ENCODE data around the gene GRID1.

GRID1 gene

DNA sequence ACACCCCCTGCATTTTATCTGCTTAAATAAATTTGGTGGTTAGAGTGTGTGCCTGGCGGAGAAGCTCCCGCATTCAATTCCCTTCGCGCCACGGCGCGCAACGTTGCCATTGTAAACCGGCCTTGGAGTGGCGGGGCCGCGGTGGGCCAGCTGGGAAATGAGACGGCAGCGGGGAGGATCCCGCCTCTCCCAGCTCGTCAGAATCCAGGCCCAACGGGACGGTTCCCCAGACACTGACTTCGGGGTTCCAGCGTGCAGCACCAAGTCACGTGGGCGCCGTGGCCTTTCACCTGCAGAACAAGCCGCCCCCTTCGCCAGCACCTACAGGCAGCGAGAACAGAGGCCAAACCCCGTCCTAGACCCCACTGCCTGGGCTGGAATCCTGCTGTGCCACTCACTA, 103.4 kb downstream of the GRID1 start:
- DNase-seq, result no peak

GRCh38 chr10:86262688-86263181, 103.9 kb downstream of the GRID1 start:
- no peak for DNase-seq

DNA sequence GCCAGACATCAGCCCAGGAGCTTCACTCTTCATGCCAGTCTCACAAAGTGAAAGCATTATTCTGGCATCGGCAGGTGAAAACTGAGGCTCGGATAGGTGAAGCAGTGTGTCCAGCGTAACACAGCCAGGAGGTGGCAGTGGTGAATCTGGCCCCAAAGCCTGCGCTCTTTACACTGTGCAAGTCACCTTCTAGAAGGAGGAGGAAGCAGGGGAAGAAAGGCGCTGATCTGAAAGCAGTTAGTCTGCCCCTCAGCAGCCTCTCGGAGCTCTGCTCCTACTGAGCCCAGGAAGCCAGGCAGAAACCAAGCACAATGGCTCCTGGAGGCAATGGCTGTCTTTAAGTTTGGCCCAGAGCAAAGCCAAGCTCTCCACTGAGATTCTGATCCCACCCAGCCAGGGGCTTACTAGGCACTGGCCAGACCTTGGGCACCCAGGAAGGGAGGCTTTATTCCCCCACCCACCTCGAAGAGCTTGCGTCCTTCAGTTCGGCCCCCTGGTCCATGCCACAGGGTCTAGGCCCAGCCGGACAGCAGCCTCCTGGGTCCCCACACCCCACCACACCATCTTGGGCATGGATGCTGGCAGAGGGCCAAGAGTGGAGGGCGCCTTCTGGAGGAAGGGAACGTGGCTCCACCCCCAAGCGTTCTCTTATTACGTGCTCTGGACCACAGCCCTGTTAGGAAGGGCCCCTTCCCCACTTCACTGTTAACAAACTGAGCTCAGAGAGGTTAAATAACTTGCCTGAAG, 104.5 kb downstream of the GRID1 start:
- DNase-seq, result peak; percentile 3

DNA sequence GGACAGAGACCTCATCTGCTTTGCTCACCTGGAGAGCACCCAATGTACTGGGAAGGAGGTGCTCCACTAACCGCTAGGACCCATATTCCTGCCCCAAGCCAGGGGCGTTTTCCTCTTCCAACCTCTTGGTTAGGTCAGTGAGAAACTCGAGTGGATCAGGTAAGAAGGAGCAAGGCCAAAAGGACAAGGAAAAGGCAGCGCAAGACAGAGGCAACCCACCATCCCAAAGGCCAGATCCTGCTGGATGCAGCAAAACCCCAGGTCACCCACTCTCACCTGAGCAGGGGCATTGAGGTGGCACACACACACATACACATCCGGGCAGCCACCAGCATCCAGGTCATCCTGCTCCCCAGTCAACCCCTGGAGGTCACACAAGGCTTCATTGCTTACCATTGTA, 105.1 kb downstream of the GRID1 start:
- DNase-seq, result no peak

- no peak for DNase-seq
These were observed 106.0 kb downstream of the GRID1 start for GRCh38 chr10:86260564-86260963.

DNA sequence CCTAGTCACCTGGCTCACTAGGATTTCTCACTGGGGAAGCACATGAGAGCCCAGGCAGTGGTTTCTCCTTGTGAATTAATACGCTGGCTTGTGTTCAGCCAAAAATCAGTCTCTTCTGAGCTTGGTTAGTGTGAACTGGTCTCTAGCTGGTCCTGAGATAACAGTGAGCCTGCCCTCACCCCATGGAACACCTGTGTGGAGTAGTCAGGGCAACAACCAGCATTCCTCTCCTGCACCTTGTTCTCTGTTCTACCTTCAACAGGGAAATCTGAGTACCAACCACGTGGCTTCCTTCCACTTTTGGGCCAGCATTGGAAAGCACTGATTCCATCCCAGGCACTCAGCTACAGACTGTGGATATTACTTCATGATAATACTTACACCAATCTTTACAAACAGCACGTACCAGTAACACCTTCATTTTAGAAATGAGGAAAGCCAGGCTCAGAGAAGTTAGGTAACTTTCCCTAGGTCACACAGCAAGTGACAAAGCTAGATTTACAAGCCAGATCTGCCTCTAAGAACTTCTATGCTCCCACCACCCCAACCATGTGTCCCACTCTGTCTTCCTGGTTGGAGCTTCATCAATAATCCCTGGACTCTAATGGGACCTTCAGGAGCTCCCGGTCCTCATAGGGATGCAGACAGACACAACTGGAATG, 106.6 kb downstream of the GRID1 start:
- DNase-seq, result no peak

DNA sequence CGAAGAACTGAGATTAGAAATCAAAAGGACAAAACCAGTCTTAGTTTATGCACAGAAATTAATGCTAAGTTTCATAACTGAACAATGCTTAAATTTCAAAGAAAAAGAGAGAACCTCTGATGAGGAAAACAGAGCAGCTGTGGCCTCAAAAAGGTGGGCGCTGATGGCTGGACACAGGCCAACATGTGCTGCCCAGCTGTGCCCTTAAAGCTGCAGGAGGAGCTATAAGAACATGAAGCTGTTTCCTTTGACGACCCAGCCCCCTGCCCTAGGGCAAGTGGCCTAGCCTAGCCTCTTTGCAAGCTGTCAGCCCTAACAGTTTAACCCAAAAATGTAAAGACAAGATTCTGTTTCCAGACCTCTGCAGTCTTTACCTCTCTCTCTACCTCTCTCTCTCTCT, 107.7 kb downstream of the GRID1 start:
- no peak for DNase-seq

GRCh38 chr10:86258499-86258898, 108.1 kb downstream of the GRID1 start:
- peak; percentile 23 for DNase-seq

- no peak for DNase-seq
These were observed 108.9 kb downstream of the GRID1 start for GRCh38 chr10:86257683-86258082.

GRCh38 chr10:86256690-86257315, 109.8 kb downstream of the GRID1 start:
- no peak for DNase-seq

DNA sequence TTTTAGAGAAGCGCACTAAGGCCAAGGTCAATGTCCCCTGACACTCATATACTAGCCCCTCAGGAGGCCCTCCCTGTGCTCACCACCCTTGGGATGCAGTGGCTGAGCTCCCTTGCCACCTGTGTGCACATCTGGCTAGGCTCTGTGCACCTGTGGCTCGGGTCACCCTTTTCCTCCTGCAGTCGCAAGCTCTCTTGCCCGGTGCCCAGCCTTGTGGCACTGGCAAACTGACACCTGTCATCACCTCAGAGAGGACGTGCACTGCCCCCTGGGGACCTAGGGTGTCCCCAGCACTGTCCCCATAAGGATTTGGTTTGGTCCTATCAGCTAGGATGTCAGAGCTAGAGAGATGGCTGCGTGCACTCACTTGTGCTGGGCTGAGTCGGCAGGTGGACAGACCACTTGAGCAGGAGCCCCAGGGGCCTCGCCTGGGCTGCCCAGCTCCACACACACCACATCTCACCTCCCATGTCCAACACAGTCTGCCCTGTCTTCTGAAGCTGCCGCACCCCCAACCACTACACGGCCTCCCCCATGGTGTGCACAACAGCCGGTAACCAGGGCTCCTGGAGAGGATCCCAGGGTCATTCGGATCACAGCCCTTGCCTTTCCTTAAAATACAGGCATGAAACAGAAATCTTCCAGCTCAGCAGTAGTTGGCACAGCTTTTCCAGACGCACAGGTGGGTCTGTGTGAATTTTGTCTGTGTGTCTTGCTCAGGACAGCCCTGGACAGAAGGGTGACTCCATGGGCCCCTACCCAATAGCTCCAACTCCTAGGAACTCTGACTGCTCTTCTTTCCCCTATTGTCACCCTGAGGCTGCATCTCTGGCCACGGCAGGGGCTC, 111.0 kb downstream of the GRID1 start:
- no peak for DNase-seq

DNA sequence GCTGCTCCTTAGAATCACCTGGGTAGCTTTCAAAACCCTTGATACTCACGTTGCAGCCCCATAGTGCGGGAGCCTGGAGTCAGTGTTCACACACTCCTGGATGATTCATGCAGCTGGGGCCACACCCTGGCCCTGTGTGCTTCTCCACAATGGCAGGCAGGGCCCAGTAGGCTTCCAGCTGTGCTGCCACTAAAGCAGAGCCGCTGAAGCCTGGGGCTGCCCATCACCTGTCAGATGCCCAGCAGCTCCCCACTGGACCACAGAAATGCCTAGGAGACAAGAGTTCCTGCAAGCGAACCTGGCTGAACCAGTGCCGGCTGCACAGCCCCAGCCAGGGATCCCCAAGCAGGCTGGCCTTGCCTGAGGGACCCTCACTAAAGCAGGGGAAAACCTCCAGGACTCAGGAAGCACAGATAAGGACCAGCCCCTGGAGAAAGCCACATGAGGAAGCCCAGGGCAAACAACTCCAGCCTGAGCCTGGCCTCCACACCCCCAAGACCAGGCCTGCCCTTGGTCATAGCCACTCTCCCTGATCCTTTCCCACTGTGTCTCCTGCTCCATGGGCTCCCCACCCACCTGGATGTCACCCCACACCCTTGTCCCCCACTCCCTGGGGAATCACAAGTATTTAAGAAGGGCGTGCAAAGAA, 111.9 kb downstream of the GRID1 start:
- no peak for DNase-seq

GRCh38 chr10:86254081-86254480, 112.5 kb downstream of the GRID1 start:
- DNase-seq, result no peak

GRCh38 chr10:86253091-86254072, 113.2 kb downstream of the GRID1 start:
- DNase-seq, result no peak

DNA sequence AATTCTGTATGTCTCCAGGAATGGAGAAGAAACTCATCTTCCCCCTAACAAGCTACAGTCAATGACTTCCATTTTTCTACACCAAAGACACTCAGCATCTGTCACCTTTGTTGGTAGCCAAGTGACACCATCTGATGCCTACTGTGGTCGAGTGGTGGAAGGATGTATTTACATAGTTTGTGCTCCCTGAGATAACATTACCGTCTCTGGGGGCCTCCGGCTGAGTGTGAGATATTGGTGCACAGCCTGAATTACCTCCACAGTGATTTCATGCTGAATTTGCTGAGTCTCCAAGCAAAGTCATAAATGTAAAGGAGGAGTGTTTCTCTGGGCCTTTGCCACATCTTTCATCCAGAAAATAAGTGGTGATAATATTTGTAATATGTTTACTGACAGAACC, 114.0 kb downstream of the GRID1 start:
- DNase-seq, result no peak

DNA sequence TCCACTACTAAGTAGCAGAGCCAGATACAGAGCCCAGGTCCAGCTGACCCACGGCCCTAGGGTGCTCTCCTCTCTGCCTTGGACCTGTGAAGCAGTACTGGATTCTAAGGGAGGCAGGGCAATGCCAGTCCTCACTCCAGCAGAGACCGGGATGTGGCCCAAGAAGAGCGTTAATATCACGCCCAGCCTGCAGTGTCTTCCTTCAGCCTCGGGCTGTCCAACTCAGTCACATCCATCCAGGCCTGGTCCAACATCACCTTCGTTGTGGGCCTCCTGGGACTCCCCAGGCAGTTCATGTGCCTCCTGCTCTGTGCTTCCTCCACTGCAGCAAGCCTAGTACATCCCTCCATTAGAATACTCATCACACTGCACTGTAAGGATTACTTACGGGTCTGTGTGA, 114.5 kb downstream of the GRID1 start:
- no peak for DNase-seq

DNA sequence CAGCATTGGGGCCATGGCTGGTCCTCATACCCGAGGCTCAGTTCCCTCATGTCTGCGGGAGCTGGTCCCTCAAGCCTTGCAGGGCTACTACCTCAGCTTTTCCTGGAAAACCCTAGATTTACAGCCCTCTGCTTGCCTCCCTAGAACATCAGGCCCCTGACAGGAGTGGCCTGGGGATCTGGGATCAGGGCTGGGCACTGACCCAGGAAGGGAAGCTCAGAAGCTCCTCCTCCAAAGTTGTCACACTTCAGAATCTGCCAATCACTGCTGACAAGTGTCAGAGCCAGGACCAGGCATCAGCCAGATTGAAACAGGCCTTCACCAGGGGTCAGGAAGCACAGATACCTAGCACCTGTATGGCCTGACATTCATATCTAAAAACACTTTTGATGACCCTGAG, 115.2 kb downstream of the GRID1 start:
- DNase-seq, result no peak

DNA sequence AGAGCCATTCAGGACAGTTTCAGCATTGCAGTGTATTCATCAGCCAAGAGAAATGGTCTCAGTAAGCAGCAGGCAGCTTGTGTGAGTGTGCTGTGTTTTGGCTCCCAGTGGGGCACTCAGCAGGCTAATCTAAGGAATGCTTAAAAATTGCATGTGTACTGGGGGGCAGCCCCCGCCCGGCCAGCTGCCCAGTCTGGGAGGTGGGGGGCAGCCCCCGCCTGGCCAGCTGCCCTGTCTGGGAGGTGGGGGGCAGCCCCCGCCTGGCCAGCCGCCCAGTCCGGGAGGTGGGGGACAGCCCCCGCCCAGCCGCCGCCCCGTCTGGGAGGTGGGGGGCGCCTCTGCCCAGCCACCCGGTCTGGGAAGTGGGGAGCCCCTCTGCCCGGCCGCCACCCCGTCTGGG, 116.2 kb downstream of the GRID1 start:
- no peak for DNase-seq

DNA sequence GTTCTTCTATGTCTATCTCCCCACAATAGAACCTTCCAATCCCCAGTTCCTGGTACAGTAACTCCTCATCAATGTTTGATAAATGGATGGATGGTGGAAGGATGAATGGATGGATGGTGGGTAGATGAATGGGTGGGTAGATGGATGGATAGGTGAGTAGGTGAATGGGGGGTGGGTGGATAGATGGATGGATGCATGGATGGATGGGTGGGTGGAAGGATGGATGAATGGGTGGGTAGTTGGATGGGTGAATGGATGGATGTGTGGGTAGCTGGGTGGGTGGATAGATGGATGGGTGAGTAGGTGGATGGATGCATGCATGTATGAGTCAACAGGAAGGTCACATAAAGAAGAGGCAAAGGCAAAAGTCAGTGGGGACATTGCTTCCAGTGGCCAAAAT, 116.8 kb downstream of the GRID1 start:
- no peak for DNase-seq

DNA sequence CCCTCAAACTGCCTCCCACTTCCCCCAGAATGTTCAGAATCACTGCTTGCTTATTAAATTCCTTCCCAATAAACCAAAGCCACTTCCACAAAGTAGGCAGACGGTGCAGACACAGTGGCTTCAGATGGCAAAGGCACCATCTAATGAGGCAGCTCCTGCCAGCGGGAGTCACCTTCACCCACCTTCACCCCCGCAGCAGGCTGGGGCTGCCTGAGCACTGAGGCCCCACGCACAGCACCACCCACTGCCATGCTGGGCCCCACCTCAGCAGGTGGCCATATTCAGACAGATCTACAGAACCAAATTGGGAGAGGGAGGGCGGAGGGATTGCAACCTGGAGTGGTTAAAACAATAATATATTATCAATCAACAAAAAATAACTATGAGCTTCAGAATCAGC, 118.5 kb downstream of the GRID1 start:
- DNase-seq, result no peak

DNA sequence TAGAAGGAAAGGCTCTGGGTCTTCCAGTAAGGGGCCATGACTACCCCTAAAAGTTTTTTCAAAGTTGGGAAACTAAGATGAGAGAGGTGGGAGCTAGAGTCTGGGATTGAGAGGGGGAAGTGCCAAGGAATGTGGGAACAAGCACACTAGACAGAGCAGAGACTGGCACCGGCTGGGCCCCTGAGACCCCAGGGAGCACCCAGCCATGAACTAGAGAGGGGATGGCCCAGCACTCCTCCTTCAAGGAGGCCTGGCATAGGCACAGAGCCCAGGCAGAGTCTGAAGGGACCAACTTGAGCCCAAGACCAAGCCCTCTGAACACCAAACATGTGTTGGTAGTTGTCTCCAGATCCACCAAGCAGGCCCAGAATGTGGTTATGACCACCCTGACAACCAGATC, 119.0 kb downstream of the GRID1 start:
- DNase-seq, result no peak
